ENCODE data around the gene TAOK1.

DNA sequence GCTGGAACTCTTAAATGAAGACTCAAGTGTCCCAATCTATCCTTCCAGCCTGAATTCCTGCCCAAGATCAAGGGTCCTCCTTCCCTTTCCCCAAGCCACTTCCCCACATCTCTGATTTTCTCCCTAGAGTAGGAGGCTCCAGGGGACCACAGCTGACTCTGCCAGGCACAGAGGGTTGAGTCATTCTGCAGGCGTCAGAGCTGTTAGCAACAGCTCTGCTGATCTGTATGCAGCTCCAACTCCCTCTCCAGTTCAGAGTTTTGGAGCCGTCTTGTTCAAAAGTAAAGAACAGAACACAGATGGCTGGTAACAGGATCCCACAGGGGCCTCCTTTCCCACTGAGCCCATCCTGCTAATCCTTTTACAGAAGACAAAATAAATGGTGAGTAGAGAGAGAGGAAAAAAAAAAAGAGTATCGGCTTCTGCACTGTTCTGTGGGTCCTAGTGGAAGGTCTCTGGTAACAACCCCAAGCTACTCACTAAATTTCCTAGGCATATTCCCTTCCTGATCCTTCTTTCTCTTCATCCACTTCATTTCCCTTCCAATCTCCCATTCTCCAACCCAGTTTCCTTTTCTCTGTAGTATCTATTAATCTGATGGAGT, 13.4 kb upstream of the TAOK1 start:
- TF ChIP-seq, protein P1, sequence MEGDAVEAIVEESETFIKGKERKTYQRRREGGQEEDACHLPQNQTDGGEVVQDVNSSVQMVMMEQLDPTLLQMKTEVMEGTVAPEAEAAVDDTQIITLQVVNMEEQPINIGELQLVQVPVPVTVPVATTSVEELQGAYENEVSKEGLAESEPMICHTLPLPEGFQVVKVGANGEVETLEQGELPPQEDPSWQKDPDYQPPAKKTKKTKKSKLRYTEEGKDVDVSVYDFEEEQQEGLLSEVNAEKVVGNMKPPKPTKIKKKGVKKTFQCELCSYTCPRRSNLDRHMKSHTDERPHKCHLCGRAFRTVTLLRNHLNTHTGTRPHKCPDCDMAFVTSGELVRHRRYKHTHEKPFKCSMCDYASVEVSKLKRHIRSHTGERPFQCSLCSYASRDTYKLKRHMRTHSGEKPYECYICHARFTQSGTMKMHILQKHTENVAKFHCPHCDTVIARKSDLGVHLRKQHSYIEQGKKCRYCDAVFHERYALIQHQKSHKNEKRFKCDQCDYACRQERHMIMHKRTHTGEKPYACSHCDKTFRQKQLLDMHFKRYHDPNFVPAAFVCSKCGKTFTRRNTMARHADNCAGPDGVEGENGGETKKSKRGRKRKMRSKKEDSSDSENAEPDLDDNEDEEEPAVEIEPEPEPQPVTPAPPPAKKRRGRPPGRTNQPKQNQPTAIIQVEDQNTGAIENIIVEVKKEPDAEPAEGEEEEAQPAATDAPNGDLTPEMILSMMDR (IDR thresholded peaks at IDR 0.05; ENCODE audit: insufficient read depth, low read depth, low read length), result no peak
- no peak for TF ChIP-seq EZH2 (IDR thresholded peaks at IDR 0.05; ENCODE audit: insufficient read depth, low read length)

Measured in astrocyte (in vitro differentiated cells and primary cell).